Putamen (tissue), 1 donor: ENCODE results near the gene SPNS1.
"Not testable (repeated sequence)": the region's sequence is repeated elsewhere in the genome, so short reads cannot be mapped to it uniquely, and the experiment has no call there.

ENCODE experiments used
- DNase-seq: peaks from one replicate; pipeline ENCODE4 v3.0.0-alpha.2; 2016; ENCODE audit warnings: low spot score

SPNS1 gene

DNA sequence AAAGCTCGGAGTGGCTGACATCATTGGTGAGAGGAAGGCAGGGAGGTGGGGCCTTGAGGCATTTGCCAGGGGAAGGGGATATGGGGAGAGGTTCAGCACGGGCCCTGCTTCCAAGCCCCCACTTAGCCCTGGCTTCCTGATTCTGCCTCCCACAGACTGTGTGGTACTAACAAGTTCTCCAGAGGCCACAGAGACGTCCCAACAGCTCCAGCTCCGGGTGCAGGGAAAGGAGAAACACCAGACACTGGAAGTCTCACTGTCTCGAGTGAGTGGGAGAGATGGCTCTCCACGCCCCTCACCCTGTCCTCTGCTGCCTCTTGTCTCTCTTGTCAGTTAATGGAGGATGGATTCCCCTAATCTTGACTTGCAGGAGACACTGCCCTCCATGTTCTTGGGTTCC lies 15.7 kb upstream of the SPNS1 start:
- DNase-seq: no peak

DNA sequence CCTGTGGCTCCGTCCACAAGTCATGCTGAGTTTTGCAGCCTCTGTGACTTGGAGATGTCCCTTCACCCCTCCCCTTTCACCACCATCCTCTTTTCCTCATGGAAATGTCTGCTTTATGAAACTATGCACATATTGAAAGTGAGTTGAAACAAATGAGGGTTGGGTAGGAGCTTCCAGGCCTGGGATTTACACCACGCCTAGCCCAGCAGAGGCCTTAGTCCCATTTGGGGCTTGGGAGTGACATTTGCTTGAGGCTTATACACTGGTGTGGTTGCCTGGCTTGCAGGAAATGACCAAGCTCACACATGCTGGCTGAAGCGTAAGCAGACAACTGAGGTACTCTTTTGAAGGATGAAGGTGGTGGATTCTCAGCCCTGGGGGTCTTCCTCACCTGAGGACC lies 10.5 kb upstream of the SPNS1 start:
- DNase-seq: no peak

- no peak for DNase-seq
Observed at GRCh38 chr16:28964496-28964895, 10.1 kb upstream of the SPNS1 start.

DNA sequence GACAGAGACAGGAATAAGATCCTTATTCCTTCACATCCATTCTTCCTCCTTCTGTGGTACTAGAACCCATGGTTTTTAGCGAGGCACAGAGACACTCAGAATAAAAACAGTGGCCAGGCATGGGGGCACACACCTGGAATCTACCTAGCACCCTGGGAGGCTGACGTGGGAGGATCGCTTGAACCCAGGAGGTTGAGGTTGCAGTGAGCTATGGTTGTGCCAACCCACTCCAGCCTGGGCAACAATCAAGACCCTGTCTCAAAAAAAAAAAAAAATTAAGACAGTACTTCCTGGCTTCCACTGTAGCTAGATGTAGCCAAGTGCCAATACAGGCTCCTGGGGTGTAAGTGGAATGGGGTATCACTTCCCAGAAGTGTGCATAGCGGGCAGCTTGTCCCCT lies 7.4 kb upstream of the SPNS1 start:
- DNase-seq: no peak

DNA sequence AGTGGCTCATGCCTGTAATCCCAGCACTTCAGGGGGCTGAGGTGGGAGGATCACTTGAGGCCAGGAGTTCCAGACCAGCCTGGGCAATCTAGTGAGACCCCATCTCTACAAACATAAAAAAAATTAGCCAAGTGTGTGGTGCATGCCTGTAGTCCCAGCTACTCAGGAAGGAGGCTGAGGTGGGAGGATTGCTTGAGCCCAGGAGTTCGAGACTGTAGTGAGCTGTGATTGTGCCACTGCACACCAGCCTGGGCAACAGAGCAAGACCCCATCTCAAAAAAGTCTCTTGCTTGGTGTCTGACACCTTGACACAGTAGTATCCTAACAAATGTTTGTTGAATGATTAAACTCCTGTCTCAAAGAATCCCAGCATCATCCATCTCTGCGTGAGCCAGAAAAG lies 4.9 kb upstream of the SPNS1 start:
- DNase-seq: not testable (repeated sequence)

- DNase-seq: peak; percentile 66
Observed at GRCh38 chr16:28974007-28974436, 556 bp upstream of the SPNS1 start.

DNA sequence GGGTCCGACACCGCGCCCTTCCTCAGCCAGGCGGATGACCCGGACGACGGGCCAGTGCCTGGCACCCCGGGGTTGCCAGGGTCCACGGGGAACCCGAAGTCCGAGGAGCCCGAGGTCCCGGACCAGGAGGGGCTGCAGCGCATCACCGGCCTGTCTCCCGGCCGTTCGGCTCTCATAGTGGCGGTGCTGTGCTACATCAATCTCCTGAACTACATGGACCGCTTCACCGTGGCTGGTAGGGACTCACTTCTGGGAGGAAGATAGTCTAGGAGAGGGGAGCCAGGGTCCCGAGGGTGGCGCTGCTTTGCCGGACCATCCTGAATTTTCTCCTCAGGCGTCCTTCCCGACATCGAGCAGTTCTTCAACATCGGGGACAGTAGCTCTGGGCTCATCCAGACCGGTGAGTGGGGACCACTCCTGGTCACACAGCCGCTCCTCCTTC lies 601 bp downstream of the SPNS1 start:
- no peak for DNase-seq

- no peak for DNase-seq
Observed at GRCh38 chr16:28977703-28978662, 3.4 kb downstream of the SPNS1 start.

DNA sequence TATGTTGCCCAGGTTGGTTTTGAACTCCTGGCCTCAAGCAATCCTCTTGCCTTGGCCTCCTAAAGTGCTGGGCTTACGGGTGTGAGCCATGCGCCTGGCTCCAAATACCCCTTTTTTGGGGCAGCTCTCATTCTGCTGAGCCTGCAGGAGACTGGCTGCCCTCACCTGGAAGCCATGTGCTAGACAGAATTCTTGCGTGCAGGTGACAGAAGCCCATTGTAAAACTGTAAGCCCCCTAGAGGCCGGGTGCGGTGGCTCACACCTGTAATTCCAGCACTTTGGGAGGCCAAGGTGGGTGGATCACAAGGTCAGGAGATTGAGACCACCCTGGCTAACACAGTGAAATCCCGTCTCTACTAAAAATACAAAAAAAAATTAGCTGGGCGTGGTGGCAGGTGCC lies 5.8 kb downstream of the SPNS1 start:
- DNase-seq: not testable (repeated sequence)

- no peak for DNase-seq
Observed at GRCh38 chr16:28980929-28981328, 6.4 kb downstream of the SPNS1 start.

GRCh38 chr16:28981517-28981916 lies 6.9 kb downstream of the SPNS1 start:
- DNase-seq: no peak

DNA sequence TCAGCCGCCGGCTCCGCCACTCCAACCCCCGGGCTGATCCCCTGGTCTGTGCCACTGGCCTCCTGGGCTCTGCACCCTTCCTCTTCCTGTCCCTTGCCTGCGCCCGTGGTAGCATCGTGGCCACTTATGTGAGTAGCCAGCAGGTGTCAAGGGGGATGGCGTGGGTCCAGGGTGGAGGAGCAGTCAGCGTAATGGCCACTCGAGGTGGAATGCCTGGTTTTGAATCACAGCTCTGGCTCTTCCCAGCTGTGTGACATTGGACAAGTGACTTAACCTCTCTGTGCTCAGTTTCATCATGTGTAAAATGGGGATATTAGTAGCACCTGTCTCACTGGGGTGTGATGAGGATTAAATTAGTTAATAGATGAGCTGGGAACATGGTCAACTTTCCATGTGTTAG lies 7.8 kb downstream of the SPNS1 start:
- no peak for DNase-seq

GRCh38 chr16:28982949-28983348 lies 8.4 kb downstream of the SPNS1 start:
- DNase-seq: no peak

DNA sequence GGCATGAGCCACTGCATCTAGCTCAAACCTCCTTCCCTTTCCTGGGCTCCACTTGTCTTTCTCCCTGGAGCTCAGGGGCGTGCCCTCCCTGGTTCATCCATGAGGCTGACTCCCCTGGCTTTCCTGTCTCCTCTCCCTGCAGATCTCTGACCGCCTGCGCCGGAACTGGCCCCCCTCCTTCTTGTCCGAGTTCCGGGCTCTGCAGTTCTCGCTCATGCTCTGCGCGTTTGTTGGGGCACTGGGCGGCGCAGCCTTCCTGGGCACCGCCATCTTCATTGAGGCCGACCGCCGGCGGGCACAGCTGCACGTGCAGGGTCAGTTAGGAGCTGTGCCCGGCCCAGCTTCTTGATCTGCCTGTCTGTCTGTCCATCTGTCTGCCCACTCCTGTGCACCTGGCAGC lies 9.1 kb downstream of the SPNS1 start:
- no peak for DNase-seq

DNA sequence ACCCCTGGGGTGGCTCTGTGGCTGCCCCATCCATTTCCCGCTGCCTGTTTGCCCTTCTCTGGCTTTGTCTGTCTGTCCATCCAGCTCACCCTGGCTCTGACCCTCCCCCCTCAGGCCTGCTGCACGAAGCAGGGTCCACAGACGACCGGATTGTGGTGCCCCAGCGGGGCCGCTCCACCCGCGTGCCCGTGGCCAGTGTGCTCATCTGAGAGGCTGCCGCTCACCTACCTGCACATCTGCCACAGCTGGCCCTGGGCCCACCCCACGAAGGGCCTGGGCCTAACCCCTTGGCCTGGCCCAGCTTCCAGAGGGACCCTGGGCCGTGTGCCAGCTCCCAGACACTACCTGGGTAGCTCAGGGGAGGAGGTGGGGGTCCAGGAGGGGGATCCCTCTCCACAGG lies 9.5 kb downstream of the SPNS1 start:
- no peak for DNase-seq

DNA sequence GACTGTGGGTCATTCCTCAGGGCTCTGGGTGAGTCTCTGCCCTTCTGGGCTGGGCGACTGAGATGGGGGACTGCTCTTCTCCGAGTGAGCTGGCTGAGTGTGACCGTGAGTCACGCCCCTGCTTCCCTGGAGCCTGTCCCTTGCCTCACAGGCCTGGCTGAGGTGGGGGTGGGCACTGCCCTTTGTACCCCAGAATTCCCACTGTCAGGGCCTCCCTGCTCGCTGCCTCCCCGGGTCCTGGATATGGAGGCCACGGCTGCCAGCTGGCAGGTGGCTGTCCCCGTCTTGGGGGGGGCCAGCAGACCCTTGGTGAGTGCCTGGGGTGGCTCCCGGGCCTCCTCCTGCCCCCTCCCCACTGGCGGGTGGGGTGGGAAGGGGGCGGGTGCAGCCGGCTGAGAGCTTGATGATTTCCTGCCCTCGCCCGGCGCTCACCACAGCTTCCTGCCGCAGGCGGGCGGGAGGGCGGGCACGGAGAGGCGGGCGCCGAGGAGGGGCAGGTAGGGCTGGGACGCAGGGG lies 10.1 kb downstream of the SPNS1 start, which contains the start of gene LAT:
LAT (plus strand) TSS at position 434 of the 517 bp plus-strand sequence. CDS start 366 bp downstream, outside the sequence.
- DNase-seq: no peak

GRCh38 chr16:28985211-28986041 lies 10.8 kb downstream of the SPNS1 start:
- no peak for DNase-seq

DNA sequence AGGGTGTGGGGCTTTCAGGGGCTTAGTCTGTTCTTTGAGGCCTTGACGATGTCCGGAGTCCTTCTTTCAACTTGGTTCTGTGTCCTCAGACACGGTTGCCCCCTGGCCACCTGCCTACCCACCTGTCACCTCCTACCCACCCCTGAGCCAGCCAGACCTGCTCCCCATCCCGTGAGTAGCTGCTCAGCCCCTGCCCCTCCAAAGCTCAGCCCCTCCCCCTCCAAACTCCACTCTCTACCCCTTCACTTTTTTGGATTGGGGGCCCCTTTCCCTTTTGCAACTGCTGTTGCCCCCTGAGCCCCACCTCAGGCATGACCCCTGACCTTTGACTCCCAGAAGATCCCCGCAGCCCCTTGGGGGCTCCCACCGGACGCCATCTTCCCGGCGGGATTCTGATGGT lies 11.5 kb downstream of the SPNS1 start:
- no peak for DNase-seq

- no peak for DNase-seq
Observed at GRCh38 chr16:28986492-28986891, 11.9 kb downstream of the SPNS1 start.

- no peak for DNase-seq
Observed at GRCh38 chr16:28987170-28987853, 12.7 kb downstream of the SPNS1 start.

- DNase-seq: no peak
Observed at GRCh38 chr16:28989363-28989762, 14.8 kb downstream of the SPNS1 start.
